GM12801 (cell line): ENCODE data around the gene PUSL1.

Experiments used
- TF ChIP-seq, protein P1 (sequence below): IDR thresholded peaks from one replicate; pipeline ENCODE4 v1.5.1; 2011; ENCODE audit warnings: control low read depth; ENCODE audit not compliant: insufficient read length; ENCODE audit errors: extremely low read depth

The PUSL1 gene

DNA sequence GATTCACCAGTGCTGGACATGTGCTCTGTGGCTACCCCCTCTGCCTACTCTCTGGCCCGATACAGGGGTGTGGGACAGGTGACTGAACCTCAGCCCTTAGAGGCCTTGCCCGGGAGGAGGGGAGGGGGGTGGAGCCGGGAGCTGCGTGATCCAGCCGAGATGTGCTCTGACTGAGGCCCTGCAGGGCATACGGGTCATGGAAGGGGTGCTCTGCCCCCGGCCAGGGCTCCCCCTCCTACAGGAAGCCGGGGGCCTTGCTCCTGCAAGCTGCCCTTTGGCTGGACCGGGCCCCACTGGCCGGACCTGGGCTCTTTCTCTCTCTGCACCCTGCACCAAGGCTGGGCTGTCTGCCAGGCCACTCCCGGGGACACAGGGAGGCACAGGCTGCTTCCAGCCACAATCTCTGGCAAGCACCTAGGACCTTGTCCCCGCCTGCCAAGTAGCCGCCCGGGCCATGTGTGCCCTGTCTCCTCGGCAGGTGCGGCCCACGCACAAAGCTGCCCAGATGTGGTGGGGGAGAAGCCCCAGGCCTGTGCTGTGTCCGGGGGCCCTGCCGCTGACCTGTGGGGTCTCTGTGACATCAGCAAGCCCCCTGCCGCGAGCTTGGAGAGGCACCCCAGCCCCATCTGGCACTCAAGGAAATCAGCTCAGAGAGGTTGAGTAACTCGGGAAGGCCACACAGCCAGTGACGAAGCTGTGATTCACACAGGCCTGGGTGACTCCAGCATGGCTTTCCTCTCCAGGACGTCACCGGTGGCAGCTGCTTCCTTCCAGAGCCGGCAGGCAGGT, 26.7 kb upstream of the PUSL1 start:
- TF ChIP-seq, protein P1, sequence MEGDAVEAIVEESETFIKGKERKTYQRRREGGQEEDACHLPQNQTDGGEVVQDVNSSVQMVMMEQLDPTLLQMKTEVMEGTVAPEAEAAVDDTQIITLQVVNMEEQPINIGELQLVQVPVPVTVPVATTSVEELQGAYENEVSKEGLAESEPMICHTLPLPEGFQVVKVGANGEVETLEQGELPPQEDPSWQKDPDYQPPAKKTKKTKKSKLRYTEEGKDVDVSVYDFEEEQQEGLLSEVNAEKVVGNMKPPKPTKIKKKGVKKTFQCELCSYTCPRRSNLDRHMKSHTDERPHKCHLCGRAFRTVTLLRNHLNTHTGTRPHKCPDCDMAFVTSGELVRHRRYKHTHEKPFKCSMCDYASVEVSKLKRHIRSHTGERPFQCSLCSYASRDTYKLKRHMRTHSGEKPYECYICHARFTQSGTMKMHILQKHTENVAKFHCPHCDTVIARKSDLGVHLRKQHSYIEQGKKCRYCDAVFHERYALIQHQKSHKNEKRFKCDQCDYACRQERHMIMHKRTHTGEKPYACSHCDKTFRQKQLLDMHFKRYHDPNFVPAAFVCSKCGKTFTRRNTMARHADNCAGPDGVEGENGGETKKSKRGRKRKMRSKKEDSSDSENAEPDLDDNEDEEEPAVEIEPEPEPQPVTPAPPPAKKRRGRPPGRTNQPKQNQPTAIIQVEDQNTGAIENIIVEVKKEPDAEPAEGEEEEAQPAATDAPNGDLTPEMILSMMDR, result no peak

DNA sequence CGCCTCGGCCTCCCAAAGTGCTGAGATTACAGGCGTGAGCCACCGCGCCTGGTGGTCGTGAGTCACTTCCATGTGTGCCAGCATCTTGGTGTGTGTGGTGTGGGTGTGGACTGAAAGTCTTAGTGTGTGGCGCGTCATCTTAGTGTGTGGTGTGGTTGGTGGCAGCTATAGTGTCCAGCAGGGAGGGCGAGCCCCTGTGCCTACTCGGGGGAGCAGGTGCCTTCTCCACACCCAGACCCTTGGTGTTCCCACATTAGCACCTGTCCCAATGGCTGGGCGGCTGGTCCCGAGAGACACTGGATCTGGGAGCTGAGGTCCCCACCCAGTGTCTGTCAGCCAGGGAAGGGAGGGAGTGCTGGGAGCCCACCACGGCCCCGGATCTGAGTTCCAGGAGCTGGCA, 25.4 kb upstream of the PUSL1 start:
- TF ChIP-seq, protein P1, result no peak

DNA sequence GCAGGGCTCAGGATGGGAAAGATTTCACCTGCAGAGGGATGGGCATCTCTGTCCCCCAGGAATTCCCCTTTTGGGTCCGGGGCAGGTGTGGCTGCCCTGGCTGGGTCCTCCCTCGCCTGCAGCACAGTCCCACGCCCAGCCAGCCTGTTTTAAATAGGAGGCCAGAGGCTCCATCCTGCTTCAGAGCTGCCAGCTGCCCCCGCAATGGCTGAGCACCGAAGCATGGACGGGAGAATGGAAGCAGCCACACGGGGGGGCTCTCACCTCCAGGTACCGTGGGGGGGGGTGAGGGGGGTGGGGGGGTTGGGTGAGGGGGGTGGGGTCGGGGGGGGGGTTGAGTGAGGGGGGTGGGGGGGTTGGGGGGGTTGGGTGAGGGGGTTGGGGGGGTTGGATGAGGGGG, 24.6 kb upstream of the PUSL1 start:
- TF ChIP-seq, protein P1, result no peak

DNA sequence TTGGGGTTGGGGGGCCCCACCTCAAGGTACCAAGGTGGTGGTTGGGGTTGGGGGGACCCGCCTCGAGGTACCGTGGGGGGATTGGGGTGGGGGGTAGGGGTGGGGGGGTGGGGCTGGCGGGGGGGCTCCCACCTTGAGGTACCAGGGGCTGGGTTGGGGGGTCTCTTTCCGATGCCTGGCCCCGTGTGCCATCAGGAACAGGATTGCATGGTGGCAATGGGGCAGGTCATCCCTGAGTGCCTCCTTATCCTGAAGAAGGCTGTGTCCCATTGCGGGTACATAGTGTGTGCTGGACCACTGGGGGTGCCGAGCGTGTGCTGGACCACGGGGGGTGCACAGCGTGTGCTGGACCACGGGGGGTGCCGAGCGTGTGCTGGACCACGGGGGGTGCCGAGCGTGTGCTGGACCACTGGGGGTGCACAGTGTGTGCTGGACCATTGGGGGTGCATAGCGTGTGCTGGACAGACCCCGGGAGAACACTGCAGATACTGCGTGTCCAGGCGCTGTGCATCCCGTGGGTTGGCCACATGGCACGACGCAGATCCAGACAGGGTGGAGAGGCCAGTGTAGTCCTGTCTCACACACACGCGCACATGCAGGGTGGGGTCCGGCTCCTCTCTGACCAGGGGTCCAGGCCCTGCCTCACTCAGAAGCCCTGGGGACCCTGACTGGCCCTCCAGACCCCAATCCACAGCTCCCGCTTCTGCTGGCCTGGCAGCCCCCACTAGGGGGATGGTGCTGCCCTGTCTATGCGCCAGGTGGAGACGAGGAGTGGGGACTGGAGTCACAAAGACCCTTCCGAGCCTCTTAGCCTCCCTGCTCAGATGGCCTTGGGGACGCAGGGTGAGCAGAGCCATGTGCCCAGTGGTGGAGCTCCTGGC, 23.9 kb upstream of the PUSL1 start:
- TF ChIP-seq, protein P1, result no peak

DNA sequence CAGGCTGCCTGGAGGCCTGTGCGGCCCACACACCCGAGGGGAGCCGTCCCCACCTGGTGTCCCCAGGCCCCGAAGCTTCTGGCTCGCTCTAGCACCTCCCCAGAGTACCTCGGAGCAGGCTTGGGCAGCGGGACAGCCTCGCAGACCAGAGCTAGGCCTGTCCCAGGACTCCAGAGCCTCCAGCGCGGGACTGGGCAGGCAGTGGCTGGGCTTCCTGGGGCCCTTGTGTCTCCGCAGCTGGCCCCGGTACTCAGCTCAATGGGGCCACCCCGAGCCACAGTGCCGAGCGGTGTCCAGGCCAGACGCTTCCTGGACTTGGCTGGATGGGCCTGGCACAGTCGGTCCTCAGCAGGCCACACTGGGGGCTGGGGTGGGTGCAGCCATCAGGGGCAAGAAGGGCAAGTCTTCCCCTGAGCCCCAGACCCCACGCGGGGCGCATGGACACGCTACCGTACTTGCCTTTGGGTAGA, 23.3 kb upstream of the PUSL1 start:
- TF ChIP-seq, protein P1, result no peak

DNA sequence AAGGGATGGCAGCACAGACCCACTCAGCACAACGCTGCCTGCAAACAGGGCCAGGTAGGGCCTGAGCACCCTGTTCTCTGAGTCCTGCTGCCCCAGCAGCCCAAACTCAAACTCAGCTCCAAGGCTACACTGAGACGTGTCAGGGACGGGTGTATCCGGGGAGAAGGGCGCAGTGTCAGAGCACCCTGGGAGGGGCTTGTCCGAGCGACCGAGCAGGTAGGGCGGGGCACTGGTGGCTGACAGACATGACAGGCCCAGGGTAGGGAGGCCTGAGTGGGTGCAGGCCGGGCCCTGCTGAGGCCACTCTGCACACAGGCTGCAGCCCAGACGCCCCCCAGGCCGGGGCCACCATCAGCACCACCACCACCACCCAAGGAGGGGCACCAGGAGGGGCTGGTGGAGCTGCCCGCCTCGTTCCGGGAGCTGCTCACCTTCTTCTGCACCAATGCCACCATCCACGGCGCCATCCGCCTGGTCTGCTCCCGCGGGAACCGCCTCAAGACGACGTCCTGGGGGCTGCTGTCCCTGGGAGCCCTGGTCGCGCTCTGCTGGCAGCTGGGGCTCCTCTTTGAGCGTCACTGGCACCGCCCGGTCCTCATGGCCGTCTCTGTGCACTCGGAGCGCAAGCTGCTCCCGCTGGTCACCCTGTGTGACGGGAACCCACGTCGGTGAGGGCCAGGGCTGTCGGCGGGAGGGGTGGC, 22.6 kb upstream of the PUSL1 start:
- TF ChIP-seq, protein P1, result no peak
